ENCODE measurements around the gene TMEM145.

Gene TMEM145

GRCh38 chr19:42289556-42290041 lies 23.5 kb upstream of the TMEM145 start:
- no peak for DNase-seq (ENCODE audit: low read depth)

- no peak for DNase-seq (ENCODE audit: low read depth)
These were observed 23.0 kb upstream of the TMEM145 start for GRCh38 chr19:42290136-42290522.

- no peak for DNase-seq (ENCODE audit: low read depth)
These were observed 22.3 kb upstream of the TMEM145 start for GRCh38 chr19:42290523-42291434.

- no peak for DNase-seq (ENCODE audit: low read depth)
These were observed 21.7 kb upstream of the TMEM145 start for GRCh38 chr19:42291435-42291810.

DNA sequence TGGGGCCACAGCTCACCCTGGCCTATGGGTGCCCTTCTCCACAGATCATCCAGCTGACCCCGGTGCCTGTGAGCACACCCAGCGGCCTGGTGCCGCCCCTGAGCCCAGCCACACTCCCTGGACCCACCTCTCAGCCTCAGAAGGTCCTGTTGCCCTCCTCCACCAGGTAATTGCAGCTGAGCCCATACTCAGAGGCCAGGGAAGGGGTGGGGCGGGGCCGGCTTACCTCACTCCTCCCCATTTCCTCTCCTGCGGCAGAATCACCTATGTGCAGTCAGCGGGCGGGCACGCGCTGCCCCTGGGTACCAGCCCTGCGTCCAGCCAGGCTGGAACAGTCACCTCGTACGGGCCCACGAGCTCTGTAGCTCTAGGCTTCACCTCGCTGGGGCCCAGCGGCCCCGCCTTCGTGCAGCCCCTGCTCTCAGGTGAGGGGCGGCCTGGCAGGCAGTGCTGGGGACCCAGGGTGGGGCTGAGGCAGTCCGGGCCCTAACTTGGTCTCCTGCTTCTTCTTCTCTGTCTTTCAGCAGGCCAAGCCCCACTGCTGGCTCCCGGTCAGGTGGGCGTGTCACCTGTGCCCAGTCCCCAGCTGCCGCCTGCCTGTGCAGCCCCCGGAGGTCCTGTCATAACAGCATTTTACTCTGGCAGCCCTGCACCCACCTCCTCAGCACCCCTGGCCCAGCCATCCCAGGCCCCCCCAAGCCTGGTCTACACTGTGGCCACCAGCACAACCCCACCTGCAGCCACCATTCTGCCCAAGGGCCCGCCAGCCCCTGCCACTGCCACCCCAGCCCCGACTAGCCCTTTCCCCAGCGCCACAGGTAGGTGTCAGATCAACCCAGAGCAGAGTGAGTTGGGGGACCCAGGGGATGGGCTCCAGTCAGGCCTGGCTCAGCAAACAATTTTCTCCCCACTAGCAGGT lies 20.8 kb upstream of the TMEM145 start:
- DNase-seq (ENCODE audit: low read depth), result no peak

- no peak for DNase-seq (ENCODE audit: low read depth)
These were observed 20.1 kb upstream of the TMEM145 start for GRCh38 chr19:42292963-42293362.

DNA sequence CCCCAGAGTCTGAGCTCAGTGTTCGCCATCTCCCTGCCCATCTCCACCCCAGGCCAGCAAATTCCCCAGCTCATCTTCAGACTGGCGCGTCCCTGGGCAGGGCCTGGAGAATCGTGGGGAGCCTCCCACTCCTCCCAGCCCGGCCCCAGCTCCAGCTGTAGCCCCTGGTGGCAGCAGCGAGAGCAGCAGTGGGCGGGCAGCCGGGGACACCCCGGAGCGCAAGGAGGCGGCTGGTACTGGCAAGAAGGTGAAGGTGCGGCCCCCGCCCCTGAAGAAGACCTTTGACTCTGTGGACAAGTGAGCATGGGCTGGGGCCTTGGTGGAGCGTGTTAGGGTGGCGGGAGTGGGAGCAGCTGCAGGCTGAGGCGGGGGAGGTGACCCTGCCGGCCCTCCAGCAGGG lies 19.6 kb upstream of the TMEM145 start:
- DNase-seq (ENCODE audit: low read depth), result no peak

- no peak for DNase-seq (ENCODE audit: low read depth)
These were observed 19.2 kb upstream of the TMEM145 start for GRCh38 chr19:42293948-42294347.

DNA sequence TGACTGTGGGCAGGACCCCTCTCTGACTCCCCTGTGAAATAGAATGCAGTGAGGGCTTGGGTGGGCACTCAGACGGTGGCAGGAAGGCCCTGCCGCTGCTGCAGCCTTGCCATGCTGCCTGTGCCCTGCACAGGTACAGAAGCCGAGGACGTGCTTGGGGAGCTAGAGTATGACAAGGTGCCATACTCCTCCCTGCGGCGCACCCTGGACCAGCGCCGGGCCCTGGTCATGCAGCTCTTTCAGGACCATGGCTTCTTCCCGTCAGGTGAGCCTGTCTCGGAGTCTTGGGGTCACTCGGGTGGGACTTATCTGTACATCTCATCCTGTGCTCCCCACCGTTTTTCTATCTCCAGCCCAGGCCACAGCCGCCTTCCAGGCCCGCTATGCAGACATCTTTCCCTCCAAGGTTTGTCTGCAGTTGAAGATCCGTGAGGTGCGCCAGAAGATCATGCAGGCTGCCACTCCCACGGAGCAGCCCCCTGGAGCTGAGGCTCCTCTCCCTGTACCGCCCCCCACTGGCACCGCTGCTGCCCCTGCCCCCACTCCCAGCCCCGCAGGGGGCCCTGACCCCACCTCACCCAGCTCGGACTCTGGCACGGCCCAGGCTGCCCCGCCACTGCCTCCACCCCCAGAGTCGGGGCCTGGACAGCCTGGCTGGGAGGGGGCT lies 18.5 kb upstream of the TMEM145 start:
- DNase-seq (ENCODE audit: low read depth), result no peak

- DNase-seq (ENCODE audit: low read depth), result no peak
These were observed 17.8 kb upstream of the TMEM145 start for GRCh38 chr19:42295342-42295741.

DNA sequence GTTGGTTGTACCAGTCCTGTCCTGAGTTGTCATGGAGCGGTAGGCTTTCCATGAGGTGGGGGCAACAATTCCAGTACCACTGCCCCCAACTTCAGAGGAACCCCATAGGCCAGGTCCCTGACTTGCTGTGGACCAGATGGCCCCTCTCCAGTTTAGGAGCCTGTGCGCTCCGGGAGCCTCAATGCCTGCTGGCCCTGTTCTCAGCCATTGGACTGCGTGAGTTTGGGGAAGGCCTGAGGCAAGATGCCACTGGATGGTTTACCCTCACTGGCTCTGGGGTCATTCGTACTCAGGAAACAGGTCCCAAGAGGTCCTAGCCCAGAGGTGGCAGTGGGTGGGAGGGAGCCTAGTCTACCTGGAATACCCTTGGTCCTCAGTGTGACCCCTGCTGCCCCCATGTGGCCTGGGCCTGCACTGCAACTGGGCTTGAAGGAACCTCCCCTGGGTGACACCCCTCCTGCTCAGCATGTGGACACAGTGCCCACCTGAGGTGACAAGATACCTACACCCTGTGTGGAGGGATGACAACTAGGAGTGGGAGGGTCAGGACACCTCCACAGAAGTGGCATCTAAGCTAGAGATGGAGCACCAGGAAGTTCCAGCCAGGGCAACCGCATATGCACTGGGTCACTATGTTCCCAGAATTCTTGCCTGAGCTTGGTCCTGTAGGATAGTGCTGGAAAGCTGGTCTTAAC lies 17.1 kb upstream of the TMEM145 start:
- no peak for DNase-seq (ENCODE audit: low read depth)

GRCh38 chr19:42297039-42297438 lies 16.1 kb upstream of the TMEM145 start:
- DNase-seq (ENCODE audit: low read depth), result no peak

DNA sequence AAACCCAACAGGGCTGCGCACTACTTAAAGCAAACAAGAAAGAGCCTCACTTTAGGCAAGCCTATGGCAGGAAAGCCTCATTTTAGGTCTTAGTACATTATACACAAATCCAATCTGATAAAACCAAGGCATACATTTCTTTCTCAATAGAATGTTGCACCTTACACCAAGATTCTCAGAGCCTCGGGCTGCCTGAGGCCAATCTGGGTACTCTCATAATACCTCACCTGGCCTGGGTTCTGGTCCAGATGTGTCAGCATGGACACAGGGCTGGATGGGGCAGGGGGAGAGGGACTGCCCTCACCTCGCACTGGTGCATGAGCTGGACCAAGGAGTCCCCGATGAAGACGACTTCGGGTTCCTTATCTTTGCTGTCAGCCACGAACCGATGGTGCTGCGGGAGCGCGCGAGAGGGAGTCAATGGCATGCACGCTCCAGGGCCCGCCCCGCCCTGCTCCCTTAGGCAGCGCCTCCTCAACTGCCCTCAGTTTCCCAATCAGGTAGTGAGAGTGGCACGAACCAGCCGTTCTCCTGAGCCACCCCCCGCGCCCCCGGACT lies 11.4 kb upstream of the TMEM145 start, which contains the start of gene PRR19:
Gene PRR19 (plus strand): TSS at position 487 of the 558 bp plus-strand sequence. CDS start 7,453 bp downstream, outside the sequence.
- no peak for DNase-seq (ENCODE audit: low read depth)

GRCh38 chr19:42303101-42303464 lies 10.0 kb upstream of the TMEM145 start:
- DNase-seq (ENCODE audit: low read depth), result no peak

DNA sequence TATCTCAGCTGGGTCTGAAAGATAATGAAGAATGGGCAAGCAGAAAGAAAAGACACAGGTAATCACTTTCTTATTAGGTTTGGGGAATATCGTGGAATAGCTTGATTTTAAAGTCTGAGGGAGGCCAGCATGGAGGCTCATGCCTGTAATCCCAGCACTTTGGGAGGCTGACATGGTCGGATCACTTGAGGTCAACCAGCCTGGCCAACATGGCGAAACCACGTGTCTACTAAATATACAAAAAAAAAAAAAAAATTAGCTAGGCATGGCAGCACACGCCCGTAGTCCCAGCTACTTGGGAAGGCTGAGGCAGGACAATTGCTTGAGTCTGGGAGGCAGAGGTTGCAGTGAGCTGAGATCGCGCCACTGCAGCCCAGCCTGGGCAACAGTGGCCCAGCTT lies 9.2 kb upstream of the TMEM145 start:
- no peak for DNase-seq (ENCODE audit: low read depth)

DNA sequence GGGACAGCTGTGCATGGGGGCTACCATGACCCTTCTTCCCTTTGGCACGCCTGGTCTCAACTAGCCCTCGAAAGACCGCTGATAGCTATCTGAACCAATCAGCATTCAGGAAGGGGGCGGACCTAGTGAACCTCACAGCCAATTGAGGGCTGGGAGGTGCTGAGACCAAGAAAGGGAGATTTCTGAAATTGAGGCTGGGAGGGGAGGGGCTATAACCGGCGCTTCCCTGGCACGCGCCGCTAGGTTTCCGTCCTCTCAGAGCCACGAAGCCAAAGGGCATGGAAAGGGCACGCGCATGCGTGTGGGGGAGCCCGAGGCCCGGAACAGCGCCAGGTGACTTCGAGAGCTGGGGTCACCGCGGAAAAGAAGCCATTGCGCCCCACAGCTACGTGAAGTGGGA lies 6.5 kb upstream of the TMEM145 start:
- DNase-seq (ENCODE audit: low read depth), result no peak

- no peak for DNase-seq (ENCODE audit: low read depth)
These were observed 3.4 kb upstream of the TMEM145 start for GRCh38 chr19:42309686-42310085.

DNA sequence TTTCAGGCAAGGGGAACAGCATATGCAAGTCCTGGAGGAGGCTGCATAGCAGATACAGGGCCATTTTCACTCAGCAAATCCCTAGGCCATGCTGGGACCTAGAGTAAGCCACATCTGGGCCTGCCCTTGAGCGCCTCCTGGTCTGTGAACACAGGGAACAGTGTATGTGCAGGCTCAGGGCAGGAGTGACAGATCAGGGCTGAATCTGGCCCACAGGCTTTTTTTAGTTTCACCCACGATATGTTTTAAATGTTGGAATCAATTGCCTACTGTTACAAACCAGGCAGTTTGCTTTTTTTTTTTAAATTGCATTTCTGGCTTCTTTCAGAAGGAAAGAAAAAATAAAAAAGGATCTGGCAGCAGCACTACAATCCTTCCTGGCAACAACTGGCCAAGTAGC lies 1.5 kb upstream of the TMEM145 start:
- DNase-seq (ENCODE audit: low read depth), result no peak

DNA sequence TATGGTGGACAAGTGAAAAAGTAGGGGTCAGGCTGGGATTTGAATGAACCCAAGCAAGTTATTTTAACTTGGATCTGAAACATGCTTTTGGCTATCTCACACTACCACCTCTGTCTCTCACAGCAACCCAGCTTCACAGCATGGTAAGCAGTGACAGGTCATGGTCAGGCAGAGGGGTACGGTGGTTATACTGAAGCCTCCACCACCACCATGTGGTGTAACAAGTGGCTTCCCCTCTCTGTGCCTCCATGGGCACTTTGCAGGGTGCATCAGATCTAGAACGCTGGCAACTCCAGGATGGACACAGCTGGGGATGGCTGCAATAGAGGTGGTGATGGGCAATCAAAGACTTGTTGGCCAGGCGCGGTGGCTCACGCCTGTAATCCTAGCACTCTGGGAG lies 739 bp upstream of the TMEM145 start:
- no peak for DNase-seq (ENCODE audit: low read depth)

DNA sequence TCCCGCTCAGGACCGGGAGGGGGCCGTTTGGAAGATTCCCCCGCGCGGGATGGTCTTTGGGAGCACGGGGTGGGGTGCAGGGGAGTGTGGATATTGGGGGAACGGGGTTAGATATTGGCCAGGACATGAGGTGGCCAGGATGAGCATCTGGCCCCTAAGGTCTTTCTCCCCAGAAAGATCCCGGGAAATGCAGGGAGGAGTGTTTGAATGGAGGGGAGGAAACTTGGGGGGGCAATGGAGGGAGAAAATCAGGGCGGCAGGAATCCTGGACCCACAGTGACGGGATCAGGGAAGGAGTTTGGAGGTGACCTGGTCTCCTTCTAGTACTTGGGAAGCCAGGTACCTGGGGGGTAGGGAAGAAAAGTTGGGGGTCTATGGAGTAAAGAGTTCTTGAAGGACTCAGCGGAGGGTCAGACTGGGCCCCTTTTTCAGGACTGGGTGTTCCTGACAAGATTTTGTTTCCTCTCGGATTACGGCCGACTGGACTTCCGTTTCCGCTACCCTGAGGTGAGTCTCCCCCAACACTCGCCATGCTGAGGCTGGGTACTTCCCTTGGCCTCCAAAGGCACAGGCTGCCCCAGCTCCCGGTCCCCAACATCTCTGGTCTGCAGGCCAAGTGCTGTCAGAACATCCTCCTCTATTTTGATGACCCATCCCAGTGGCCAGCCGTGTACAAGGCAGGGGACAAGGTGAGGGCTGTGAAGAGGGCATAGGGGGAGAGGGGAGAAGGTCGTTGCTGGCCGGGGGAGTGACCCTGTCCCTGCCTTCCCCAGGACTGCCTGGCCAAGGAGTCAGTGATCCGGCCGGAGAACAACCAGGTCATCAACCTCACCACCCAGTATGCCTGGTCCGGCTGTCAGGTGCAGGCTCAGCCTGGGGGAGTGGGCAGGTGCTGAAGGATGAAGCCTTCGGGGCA lies 989 bp downstream of the TMEM145 start:
- DNase-seq (ENCODE audit: low read depth), result no peak

All from stromal cell of bone marrow (primary cell).